HUES48 (cell line): ENCODE measurements around the gene MLXIPL.
"Not testable (repeated sequence)": the region's sequence is repeated elsewhere in the genome, so short reads cannot be mapped to it uniquely, and the experiment has no call there.

ENCODE experiments used
- H3K27ac ChIP-seq: one replicate; pipeline ENCODE4 v1.7.0; 2013; ENCODE audit warnings: low read depth, low read length, inconsistent platforms
- H3K27me3 ChIP-seq: 2 replicates; pipeline ENCODE4 v1.6.1; 2013; ENCODE audit warnings: mild to moderate bottlenecking, low read length; ENCODE audit not compliant: control insufficient read depth, insufficient read depth
- H3K36me3 ChIP-seq: 2 replicates; pipeline ENCODE4 v1.6.1; 2013; ENCODE audit warnings: low read length; ENCODE audit not compliant: control insufficient read depth, insufficient read depth
- H3K4me1 ChIP-seq: 2 replicates; pipeline ENCODE4 v1.6.1; 2013; ENCODE audit warnings: mild to moderate bottlenecking, low read length; ENCODE audit not compliant: control insufficient read depth, insufficient read depth
- H3K4me3 ChIP-seq: 2 replicates; pipeline ENCODE4 v1.5.1; 2013; ENCODE audit warnings: mild to moderate bottlenecking, low read depth, low read length
- H3K9ac ChIP-seq: 2 replicates; pipeline ENCODE4 v1.6.1; 2013; ENCODE audit warnings: mild to moderate bottlenecking, low read depth, low read length, moderate library complexity
- H3K9me3 ChIP-seq: 2 replicates; pipeline ENCODE4 v1.6.1; 2013; ENCODE audit warnings: low read length; ENCODE audit not compliant: control insufficient read depth, insufficient read depth

Gene MLXIPL

GRCh38 chr7:73596191-73597065 is 27.9 kb downstream of the MLXIPL start:
- no peak overlapping the region for H3K9ac ChIP-seq
- H3K4me3 ChIP-seq: no peak overlapping the region
- H3K36me3 ChIP-seq: no peaks in the 10 kb centered on the region
- H3K9me3 ChIP-seq: no peaks in the 10 kb centered on the region
- H3K4me1 ChIP-seq: no peaks in the 10 kb centered on the region
- H3K27me3 ChIP-seq: no peaks in the 10 kb centered on the region
- no peak overlapping the region for H3K27ac ChIP-seq

- Histone ChIP-seq H3K36me3 (no peaks in the 10 kb centered on the region), H3K27ac (no peak overlapping the region), H3K4me1 (no peaks in the 10 kb centered on the region), H3K4me3 (no peak overlapping the region), H3K9ac (no peak overlapping the region), H3K27me3 (no peaks in the 10 kb centered on the region), H3K9me3 (no peaks in the 10 kb centered on the region)
Measured at GRCh38 chr7:73595358-73595757, 29.0 kb downstream of the MLXIPL start.

- no peaks in the 10 kb centered on the region for H3K4me1 ChIP-seq
- H3K27ac ChIP-seq: no peak overlapping the region
- no peak overlapping the region for H3K9ac ChIP-seq
- H3K4me3 ChIP-seq: no peak overlapping the region
- no peaks in the 10 kb centered on the region for H3K27me3 ChIP-seq
- H3K9me3 ChIP-seq: no peaks in the 10 kb centered on the region
- no peaks in the 10 kb centered on the region for H3K36me3 ChIP-seq
Measured at GRCh38 chr7:73593207-73594045, 30.9 kb downstream of the MLXIPL start.

GRCh38 chr7:73586911-73587310 is 37.4 kb downstream of the MLXIPL start:
- H3K4me3 ChIP-seq: no peak overlapping the region
- H3K9me3 ChIP-seq: no peaks in the 10 kb centered on the region
- no peaks in the 10 kb centered on the region for H3K36me3 ChIP-seq
- no peak overlapping the region for H3K9ac ChIP-seq
- no peaks in the 10 kb centered on the region for H3K4me1 ChIP-seq
- peaks cover 15% of the 10 kb centered on the region for H3K27me3 ChIP-seq
- H3K27ac ChIP-seq: no peak overlapping the region

- Histone ChIP-seq H3K4me3 (no peak overlapping the region), H3K36me3 (no peaks in the 10 kb centered on the region), H3K27me3 (peaks cover 23% of the 10 kb centered on the region), H3K9ac (no peak overlapping the region), H3K9me3 (no peaks in the 10 kb centered on the region), H3K27ac (no peak overlapping the region), H3K4me1 (no peaks in the 10 kb centered on the region)
Measured at GRCh38 chr7:73585196-73585595, 39.1 kb downstream of the MLXIPL start.

- Histone ChIP-seq H3K27me3 (peaks cover 31% of the 10 kb centered on the region), H3K4me3 (no peak overlapping the region), H3K9me3 (no peaks in the 10 kb centered on the region), H3K36me3 (no peaks in the 10 kb centered on the region), H3K9ac (no peak overlapping the region), H3K27ac (no peak overlapping the region), H3K4me1 (no peaks in the 10 kb centered on the region)
Measured at GRCh38 chr7:73582664-73583202, 41.6 kb downstream of the MLXIPL start.

- not testable (repeated sequence) for H3K9ac ChIP-seq, H3K27ac ChIP-seq, H3K36me3 ChIP-seq, H3K4me3 ChIP-seq, H3K4me1 ChIP-seq, H3K9me3 ChIP-seq
- peaks cover 31% of the 10 kb centered on the region for H3K27me3 ChIP-seq
Measured at GRCh38 chr7:73581006-73581405, 43.3 kb downstream of the MLXIPL start.

- Histone ChIP-seq H3K4me3 (peak within 1 kb of the TSS; percentile 83), H3K27ac (peak within 1 kb of the TSS; percentile 68), H3K4me1 (no peaks in the 10 kb centered on the region), H3K9ac (peak within 1 kb of the TSS; percentile 73), H3K36me3 (peaks cover 14% of the 10 kb centered on the region), H3K9me3 (no peaks in the 10 kb centered on the region), H3K27me3 (peaks cover 28% of the 10 kb centered on the region)
Measured at GRCh38 chr7:73578342-73579128, 45.8 kb downstream of the MLXIPL start, which contains the start of gene TBL2. Gene TBL2, minus strand, starts transcription at chr7:73578579. Its CDS starts 30 bp downstream, at chr7:73578549.

GRCh38 chr7:73577627-73578341 is 46.5 kb downstream of the MLXIPL start:
- Histone ChIP-seq H3K4me1 (no peaks in the 10 kb centered on the region), H3K9ac (peak overlapping the region; percentile 73), H3K27me3 (peaks cover 24% of the 10 kb centered on the region), H3K9me3 (no peaks in the 10 kb centered on the region), H3K4me3 (peak overlapping the region; percentile 83), H3K27ac (peak overlapping the region; percentile 68), H3K36me3 (peaks cover 21% of the 10 kb centered on the region)

GRCh38 chr7:73573791-73574190 is 50.5 kb downstream of the MLXIPL start:
- H3K27me3 ChIP-seq: peaks cover 6% of the 10 kb centered on the region
- H3K9me3 ChIP-seq: no peaks in the 10 kb centered on the region
- H3K9ac ChIP-seq: no peak overlapping the region
- no peak overlapping the region for H3K27ac ChIP-seq
- no peaks in the 10 kb centered on the region for H3K4me1 ChIP-seq
- H3K4me3 ChIP-seq: no peak overlapping the region
- H3K36me3 ChIP-seq: peaks cover 56% of the 10 kb centered on the region
